Naive thymus-derived CD4-positive, alpha-beta T cell (primary cell): ENCODE data around the gene ZNF275. TPM values are rescaled to one million over a fixed set of nuclear protein-coding genes. Genes with fewer than 3 reads are reported as not detected.
"Not testable (repeated sequence)": the region's sequence is repeated elsewhere in the genome, so short reads cannot be mapped to it uniquely, and the experiment has no call there.

Source experiments
- ATAC-seq: fragments of 150-1000 bp; cut with Tn5 transposase; 2 replicates; pipeline ENCODE4 v1.10.0; 2021; ENCODE audit warnings: mild to moderate bottlenecking, moderate library complexity
- CTCF ChIA-PET: fragments of 350-600 bp; sonication (Branson Sonifier 250); formaldehyde crosslinking; loops from one replicate; lab custom pipeline; 2021; ENCODE audit warnings: antibody characterized with exemption; lab: Charles Lee
- POLR2A ChIA-PET: fragments of 350-600 bp; sonication (Branson Sonifier 250); formaldehyde crosslinking; loops from one replicate; lab custom pipeline; 2021; ENCODE audit warnings: antibody characterized with exemption, inconsistent platforms; lab: Charles Lee
- DNase-seq, 9 donors: peaks; one replicate each; pipeline versions ENCODE4 v3.0.0 to v3.0.0-alpha.2; 2020 to 2022; ENCODE audit warnings: mixed read lengths in 1 of 9
- H3K27ac ChIP-seq: one replicate; pipeline ENCODE4 v1.7.0; 2013; ENCODE audit warnings: mild to moderate bottlenecking, low read depth, low read length, moderate library complexity
- H3K27me3 ChIP-seq, 2 donors: one replicate each; pipeline ENCODE4 v1.7.0; 2013; ENCODE audit warnings: low read length in 2 of 2, mild to moderate bottlenecking in 2 of 2, moderate library complexity in 2 of 2; ENCODE audit not compliant: control insufficient read depth in 2 of 2, insufficient read depth in 2 of 2
- H3K36me3 ChIP-seq, 3 experiments: 1 replicate in 2 of 3; 2 replicates in 1 of 3; pipeline ENCODE4 v1.7.0; 2013; ENCODE audit warnings: low read length in 3 of 3, mild to moderate bottlenecking in 3 of 3, moderate library complexity in 1 of 3; ENCODE audit not compliant: insufficient read depth in 3 of 3, control insufficient read depth in 2 of 3
- H3K4me1 ChIP-seq, 2 donors: one replicate each; pipeline ENCODE4 v1.7.0; 2013; ENCODE audit warnings: low read length in 2 of 2, mild to moderate bottlenecking in 2 of 2, moderate library complexity in 1 of 2; ENCODE audit not compliant: control insufficient read depth in 2 of 2, insufficient read depth in 2 of 2
- H3K4me3 ChIP-seq: 2 replicates; pipeline ENCODE4 v1.7.0; 2013; ENCODE audit warnings: mild to moderate bottlenecking, low read length
- H3K9me3 ChIP-seq, 3 experiments: 1 replicate in 2 of 3; 2 replicates in 1 of 3; pipeline ENCODE4 v1.7.0; 2013; ENCODE audit warnings: low read length in 3 of 3; ENCODE audit not compliant: control insufficient read depth in 2 of 3
- H3K27ac Mint-ChIP-seq, 9 donors: one replicate each; pipeline ENCODE4 v1.8.0; 2020 to 2022; ENCODE audit warnings: mixed read lengths in 9 of 9, mild to moderate bottlenecking in 8 of 9, moderate library complexity in 5 of 9, inconsistent platforms in 2 of 9
- H3K27me3 Mint-ChIP-seq, 5 donors: one replicate each; pipeline ENCODE4 v1.8.0; 2021 to 2022; ENCODE audit warnings: mixed read lengths in 5 of 5, mild to moderate bottlenecking in 1 of 5
- H3K36me3 Mint-ChIP-seq, 5 donors: one replicate each; pipeline ENCODE4 v1.8.0; 2020 to 2022; ENCODE audit warnings: mixed read lengths in 5 of 5, mild to moderate bottlenecking in 3 of 5, inconsistent platforms in 1 of 5
- H3K4me1 Mint-ChIP-seq, 7 donors: one replicate each; pipeline ENCODE4 v1.8.0; 2020 to 2022; ENCODE audit warnings: mixed read lengths in 7 of 7, mild to moderate bottlenecking in 3 of 7, inconsistent platforms in 1 of 7
- H3K4me3 Mint-ChIP-seq, 10 donors: one replicate each; pipeline ENCODE4 v1.8.0; 2020 to 2022; ENCODE audit warnings: mild to moderate bottlenecking in 10 of 10, mixed read lengths in 10 of 10, moderate library complexity in 6 of 10, inconsistent platforms in 2 of 10
- H3K9me3 Mint-ChIP-seq, 11 donors: one replicate each; pipeline ENCODE4 v1.8.0; 2020 to 2022; ENCODE audit warnings: mixed read lengths in 11 of 11, mild to moderate bottlenecking in 4 of 11, inconsistent platforms in 1 of 11, moderate library complexity in 1 of 11
- intact Hi-C, 2 donors: fragments of 100-400 bp; cut with micrococcal nuclease; formaldehyde crosslinking; loops; one replicate each; pipeline ENCODE4 v1.15.1; 2023
- polyA plus RNA-seq, 2 donors: library from polyadenylated mRNA; unstranded; fragments of 300-500 nt; fragmentation: Illumina TruSeq; gene quantifications; one replicate each; pipeline ENCODE4 v1.2.3, GENCODE V29; 2021
- total RNA-seq, 6 experiments: library from RNA in 5 of 6; stranded (reverse) in 5 of 6; gene quantifications; 1 replicate in 5 of 6; 2 replicates in 1 of 6; pipeline ENCODE4 v1.2.3 and lab custom pipeline; 2021 to 2026

Gene ZNF275
- total and polyA plus RNA-seq, 7 experiments from 2014 or later, result 6.2 to 29.9 (median 18.4) TPM

GRCh38 chrX:153388722-153389459 lies 54.9 kb downstream of the ZNF275 start:
- Histone ChIP-seq H3K4me1 (no peaks in the 10 kb centered on the region), H3K9me3 (no peaks in the 10 kb centered on the region), H3K27ac (no peak overlapping the region), H3K27me3 (no peaks in the 10 kb centered on the region), H3K36me3 (no peaks in the 10 kb centered on the region), H3K4me3 (no peak overlapping the region)
- H3K36me3 Mint-ChIP-seq, result no peaks in the 10 kb centered on the region
- ATAC-seq, result no peak
- intact Hi-C loops, result no loop called here
- DNase-seq, result no peak
- no peaks in the 10 kb centered on the region for H3K27me3 Mint-ChIP-seq
- H3K27ac Mint-ChIP-seq, result no peak overlapping the region
- no peak overlapping the region for H3K4me3 Mint-ChIP-seq
- peaks cover 0 to 4% (median 0%) of the 10 kb centered on the region in 7 donors for H3K4me1 Mint-ChIP-seq
- POLR2A ChIA-PET, result no interaction called here
- CTCF ChIA-PET, result no interaction called here
- no peaks in the 10 kb centered on the region for H3K9me3 Mint-ChIP-seq

- H3K9me3 ChIP-seq, H3K36me3 Mint-ChIP-seq, POLR2A ChIA-PET, H3K4me3 ChIP-seq, H3K27me3 Mint-ChIP-seq, DNase-seq, H3K36me3 ChIP-seq, H3K9me3 Mint-ChIP-seq, H3K4me1 Mint-ChIP-seq, CTCF ChIA-PET, H3K4me3 Mint-ChIP-seq, H3K27ac ChIP-seq, H3K27ac Mint-ChIP-seq, ATAC-seq, H3K27me3 ChIP-seq, intact Hi-C loops, H3K4me1 ChIP-seq: not testable (repeated sequence)
Observed at GRCh38 chrX:153389460-153389768, 55.5 kb downstream of the ZNF275 start.

- ATAC-seq (no peak), DNase-seq (no peak)
- no peak overlapping the region for H3K4me3 Mint-ChIP-seq
- Histone ChIP-seq H3K27ac (no peak overlapping the region), H3K9me3 (no peaks in the 10 kb centered on the region), H3K36me3 (no peaks in the 10 kb centered on the region), H3K4me1 (no peaks in the 10 kb centered on the region), H3K27me3 (no peaks in the 10 kb centered on the region), H3K4me3 (no peak overlapping the region)
- POLR2A ChIA-PET, result no interaction called here
- H3K27me3 Mint-ChIP-seq, result no peaks in the 10 kb centered on the region
- intact Hi-C loops, result no loop called here
- H3K27ac Mint-ChIP-seq, result no peak overlapping the region
- H3K4me1 Mint-ChIP-seq, result peaks cover 0 to 24% (median 0%) of the 10 kb centered on the region in 7 donors
- CTCF ChIA-PET, result interaction anchor here (0.6 kb wide), 1 partner anchor 359 kb away, joined by 3 read pairs; no protein-coding TSS in a partner anchor
- no peaks in the 10 kb centered on the region for H3K36me3 Mint-ChIP-seq
- H3K9me3 Mint-ChIP-seq, result no peaks in the 10 kb centered on the region
Observed at GRCh38 chrX:153392642-153393321, 58.8 kb downstream of the ZNF275 start.

- Mint-ChIP-seq H3K27me3 (no peaks in the 10 kb centered on the region), H3K27ac (peak overlapping the region in 2 of 9 donors; percentile 39 to 56), H3K4me3 (no peak overlapping the region), H3K4me1 (peaks cover 0 to 24% (median 0%) of the 10 kb centered on the region in 7 donors), H3K9me3 (no peaks in the 10 kb centered on the region), H3K36me3 (no peaks in the 10 kb centered on the region)
- Histone ChIP-seq H3K4me3 (no peak overlapping the region), H3K4me1 (no peaks in the 10 kb centered on the region), H3K9me3 (no peaks in the 10 kb centered on the region), H3K27ac (no peak overlapping the region), H3K36me3 (no peaks in the 10 kb centered on the region), H3K27me3 (no peaks in the 10 kb centered on the region)
- DNase-seq (no peak), ATAC-seq (no peak)
- intact Hi-C loops, result no loop called here
- ChIA-PET CTCF (no interaction called here), POLR2A (no interaction called here)
Observed at GRCh38 chrX:153394612-153395011, 60.7 kb downstream of the ZNF275 start.

- no peaks in the 10 kb centered on the region for H3K9me3 ChIP-seq
Observed at GRCh38 chrX:153395613-153396319, 61.8 kb downstream of the ZNF275 start.

GRCh38 chrX:153396320-153397195 lies 62.6 kb downstream of the ZNF275 start:
- Mint-ChIP-seq H3K27me3 (no peaks in the 10 kb centered on the region), H3K27ac (peak overlapping the region in 1 of 9 donors; percentile 9), H3K9me3 (no peaks in the 10 kb centered on the region), H3K4me1 (peaks cover 0 to 26% (median 0%) of the 10 kb centered on the region in 7 donors), H3K4me3 (no peak overlapping the region), H3K36me3 (no peaks in the 10 kb centered on the region)
- no peaks in the 10 kb centered on the region for H3K27me3 ChIP-seq
- intact Hi-C loops, result no loop called here
- ChIA-PET CTCF (no interaction called here), POLR2A (no interaction called here)
- no peaks in the 10 kb centered on the region for H3K4me1 ChIP-seq
- no peak overlapping the region for H3K27ac ChIP-seq
- no peaks in the 10 kb centered on the region for H3K36me3 ChIP-seq
- H3K9me3 ChIP-seq, result no peaks in the 10 kb centered on the region
- H3K4me3 ChIP-seq, result no peak overlapping the region
- ATAC-seq (no peak), DNase-seq (no peak)

More at GRCh38 chrX:153395613-153396319, 61.8 kb downstream of the ZNF275 start:
- no peaks in the 10 kb centered on the region for H3K27me3 ChIP-seq
- no peaks in the 10 kb centered on the region for H3K36me3 Mint-ChIP-seq
- no peak overlapping the region for H3K27ac ChIP-seq
- H3K9me3 Mint-ChIP-seq, result no peaks in the 10 kb centered on the region
- H3K4me1 Mint-ChIP-seq, result peaks cover 0 to 26% (median 0%) of the 10 kb centered on the region in 7 donors
- H3K27me3 Mint-ChIP-seq, result no peaks in the 10 kb centered on the region
- no peaks in the 10 kb centered on the region for H3K36me3 ChIP-seq
- peak overlapping the region in 1 of 10 donors; percentile 57 for H3K4me3 Mint-ChIP-seq
- H3K4me3 ChIP-seq, result no peak overlapping the region
- no peaks in the 10 kb centered on the region for H3K4me1 ChIP-seq
- peak overlapping the region in 1 of 9 donors; percentile 72 for H3K27ac Mint-ChIP-seq
- no peak for ATAC-seq
- intact Hi-C loops, result no loop called here
- POLR2A ChIA-PET, result no interaction called here
- no peak for DNase-seq
- CTCF ChIA-PET, result no interaction called here
